A549 (cell line): ENCODE measurements around the gene LMF1. TPM values are rescaled to one million over a fixed set of nuclear protein-coding genes. Genes with fewer than 3 reads are reported as not detected.

ENCODE experiments used
- ATAC-seq, 2 experiments: fragments of 200-7000 bp in 1 of 2; fragments of >200 bp in 1 of 2; cut with Nextera tagmentation in 1 of 2; cut with Tn5 transposase in 1 of 2; 3 replicates each; pipeline versions ENCODE4 v1.8.0 to v1.9.1; 2018 to 2020; ENCODE audit warnings: mild to moderate bottlenecking in 1 of 2, moderate library complexity in 1 of 2
- CTCF ChIA-PET: fragments of 300-600 bp; sonication (Branson Sonifier 250); formaldehyde crosslinking; extraction: SDS; loops from one replicate; lab custom pipeline; 2021; ENCODE audit warnings: antibody characterized with exemption, inconsistent platforms; lab: Yijun Ruan, JAX
- POLR2A ChIA-PET: fragments of 350-600 bp; formaldehyde crosslinking; extraction: SDS; loops from one replicate; lab custom pipeline; 2021; ENCODE audit warnings: antibody characterized with exemption, inconsistent platforms; lab: Yijun Ruan, JAX
- DNase-seq, 2 experiments: peaks; one replicate each; pipeline versions ENCODE4 v3.0.0 to v3.0.0-alpha.2; 2011 to 2016; ENCODE audit warnings: low read depth in 1 of 2, low spot score in 1 of 2
- FAIRE-seq: peaks from 2 replicates; lab custom pipeline; 2011; peaks lifted over from hg19 to GRCh38; lab: Jason Lieb, UNC
- H3K27ac ChIP-seq, 2 experiments: fragments of >200 bp; sonication (Bioruptor Twin); formaldehyde crosslinking; 3 replicates each; pipeline ENCODE4 v1.5.1; 2016 to 2017
- H3K4me1 ChIP-seq: fragments of >200 bp; sonication (Bioruptor Twin); formaldehyde crosslinking; 3 replicates; pipeline ENCODE4 v1.6.1; 2016
- H3K4me2 ChIP-seq: fragments of >200 bp; sonication (Bioruptor Twin); formaldehyde crosslinking; 3 replicates; pipeline ENCODE4 v1.6.1; 2016
- H3K4me3 ChIP-seq: fragments of >200 bp; sonication (Bioruptor Twin); formaldehyde crosslinking; 3 replicates; pipeline ENCODE4 v1.5.1; 2016
- H3K9me3 ChIP-seq: fragments of >200 bp; sonication (Bioruptor Twin); formaldehyde crosslinking; 3 replicates; pipeline ENCODE4 v1.6.1; 2016
- CEBPB ChIP-seq, 2 experiments: fragments of >200 bp in 1 of 2; sonication (Bioruptor Twin) in 1 of 2; formaldehyde crosslinking in 1 of 2; IDR thresholded peaks; 2 replicates each; pipeline ENCODE4 v1.6.1; 2012 to 2016
- CHD2 ChIP-seq: fragments of 150-350 bp; IDR thresholded peaks from 2 replicates; pipeline ENCODE4 v1.6.1; 2014; ENCODE audit warnings: low read length; ENCODE audit not compliant: partially characterized antibody
- E2F6 ChIP-seq: IDR thresholded peaks from 2 replicates; pipeline ENCODE4 v1.6.1; 2012; ENCODE audit warnings: low read depth, borderline replicate concordance
- ELK1 ChIP-seq: fragments of 150-350 bp; IDR thresholded peaks from 2 replicates; pipeline ENCODE4 v1.6.1; 2014; ENCODE audit warnings: low read depth, mild to moderate bottlenecking, low read length
- EP300 ChIP-seq, 2 experiments: fragments of >200 bp; sonication (Bioruptor Twin); formaldehyde crosslinking; IDR thresholded peaks; 2 replicates in 1 of 2; 3 replicates in 1 of 2; pipeline ENCODE4 v1.6.1; 2016 to 2017
- FOSB ChIP-seq: fragments of 250-450 bp; sonication (Bioruptor Pico); IDR thresholded peaks from 2 replicates; pipeline ENCODE4 v1.5.0; 2020; ENCODE audit warnings: mild to moderate bottlenecking, moderate library complexity
- FOXS1 ChIP-seq: fragments of 250-450 bp; sonication (Bioruptor Pico); IDR thresholded peaks from 2 replicates; pipeline ENCODE4 v1.5.0; 2020; ENCODE audit warnings: mild to moderate bottlenecking, moderate library complexity
- HES2 ChIP-seq: fragments of >200 bp; sonication (Bioruptor Twin); formaldehyde crosslinking; IDR thresholded peaks from 2 replicates; pipeline ENCODE4 v1.6.1; 2016
- HEYL ChIP-seq: fragments of 250-450 bp; sonication (Bioruptor Pico); IDR thresholded peaks from 2 replicates; pipeline ENCODE4 v1.8.0; 2021; ENCODE audit warnings: mild to moderate bottlenecking, moderate library complexity
- HOXB13 ChIP-seq: fragments of 250-450 bp; sonication (Bioruptor Pico); IDR thresholded peaks from 2 replicates; pipeline ENCODE4 v1.5.0; 2020; ENCODE audit warnings: low read depth, mild to moderate bottlenecking, moderate library complexity
- HOXB5 ChIP-seq: fragments of 250-450 bp; sonication (Bioruptor Pico); IDR thresholded peaks from 2 replicates; pipeline ENCODE4 v1.5.0; 2020; ENCODE audit warnings: mild to moderate bottlenecking, moderate library complexity
- MAZ ChIP-seq: fragments of 150-350 bp; IDR thresholded peaks from 2 replicates; pipeline ENCODE4 v1.6.1; 2014; ENCODE audit warnings: antibody characterized with exemption, low read depth, low read length, borderline replicate concordance
- NPAS2 ChIP-seq: fragments of 250-450 bp; sonication (Bioruptor Pico); IDR thresholded peaks from 2 replicates; pipeline ENCODE4 v1.8.0; 2022; ENCODE audit warnings: mild to moderate bottlenecking, moderate library complexity, borderline replicate concordance
- NR3C1 ChIP-seq: fragments of >200 bp; sonication (Bioruptor Twin); formaldehyde crosslinking; IDR thresholded peaks from 3 replicates; pipeline ENCODE4 v1.6.1; 2017
- POLR2A ChIP-seq: IDR thresholded peaks from 2 replicates; pipeline ENCODE4 v1.6.1; 2012; ENCODE audit warnings: mild to moderate bottlenecking, low read length
- RCOR1 ChIP-seq: fragments of 150-350 bp; IDR thresholded peaks from 2 replicates; pipeline ENCODE4 v1.6.1; 2014; ENCODE audit warnings: antibody characterized with exemption, low read length, low read depth
- REST ChIP-seq: fragments of 200-600 bp; sonication (generic); IDR thresholded peaks from 2 replicates; pipeline ENCODE4 v1.6.1; 2016; ENCODE audit warnings: antibody characterized with exemption, mild to moderate bottlenecking, moderate library complexity
- RFX5 ChIP-seq: fragments of 450-650 bp; IDR thresholded peaks from 2 replicates; pipeline ENCODE4 v1.7.1; 2014; ENCODE audit warnings: antibody characterized with exemption, mild to moderate bottlenecking, moderate library complexity
- SMC3 ChIP-seq: fragments of >200 bp; sonication (Bioruptor Twin); formaldehyde crosslinking; IDR thresholded peaks from 3 replicates; pipeline ENCODE4 v1.6.1; 2018; ENCODE audit warnings: inconsistent platforms
- TFCP2L1 ChIP-seq: fragments of 250-450 bp; sonication (Bioruptor Pico); IDR thresholded peaks from 2 replicates; pipeline ENCODE4 v1.5.0; 2021; ENCODE audit warnings: mild to moderate bottlenecking
- ZNF302 ChIP-seq: fragments of 250-450 bp; sonication (Bioruptor Pico); IDR thresholded peaks from 2 replicates; pipeline ENCODE4 v1.9.0; 2021; ENCODE audit warnings: inconsistent platforms, mild to moderate bottlenecking, moderate library complexity
- WGBS: methylation state at CpG from one replicate; pipeline ENCODE4 v1.1.6; 2017; ENCODE audit errors: missing lambda C conversion rate; 5-methylcytosine and 5-hydroxymethylcytosine counted together
- polyA plus RNA-seq, 4 experiments: library from polyadenylated mRNA; depleted of rRNA in 3 of 4; stranded (reverse); fragments of >200 nt; fragmentation: RNase III in 1 of 4; extraction: RNeasy Plus Mini Kit Qiagen cat#74134 plus additional on column Dnase treatment in 1 of 4; gene quantifications; 2 replicates in 3 of 4; 3 replicates in 1 of 4; pipeline ENCODE4 v1.2.3, GENCODE V29; 2011 to 2017

LMF1 gene
- polyA plus RNA-seq, 2 of the 4 experiments (the other 2 are of a cell fraction) = 8.8 to 10.9 TPM

GRCh38 chr16:912684-913613 lies 57.8 kb downstream of the LMF1 start:
- TF ChIP-seq CEBPB (IDR thresholded peaks at IDR 0.05) (no peak), FOXS1 (CRISPR knock-in tag) (no peak), ZNF302 (CRISPR knock-in tag) (no peak), EP300 (IDR thresholded peaks at IDR 0.05) (no peak), NR3C1 (no peak), ELK1 (no peak), HOXB5 (CRISPR knock-in tag) (no peak), POLR2A (no peak), REST (no peak), HES2 (no peak), E2F6 (no peak), SMC3 (no peak), TFCP2L1 (CRISPR knock-in tag) (no peak), MAZ (no peak), HOXB13 (no peak), RFX5 (no peak), CHD2 (no peak), FOSB (no peak)
- ChIA-PET CTCF (interaction anchor here (1.4 kb wide), 1 partner anchor 8 kb away, joined by 3 read pairs; no protein-coding TSS in a partner anchor), POLR2A (no interaction called here)
- no peak for DNase-seq
- FAIRE-seq = no peak
- H3K9me3 ChIP-seq = no peaks in the 10 kb centered on the region
- H3K4me1 ChIP-seq = no peaks in the 10 kb centered on the region
- 91% methylated on average over 44 of the region's 56 CpGs for WGBS
- no peak overlapping the region for H3K4me2 ChIP-seq
- ATAC-seq = no peak; a peak in 1 of 6 replicates
- H3K27ac ChIP-seq = no peak overlapping the region
- no peak overlapping the region for H3K4me3 ChIP-seq

- Histone ChIP-seq H3K4me1 (no peaks in the 10 kb centered on the region), H3K4me2 (no peak overlapping the region), H3K27ac (no peak overlapping the region)
- FAIRE-seq = no peak
- WGBS = 86% methylated on average over 19 of the region's 19 CpGs
- TF ChIP-seq NPAS2 (CRISPR knock-in tag) (no peak), HEYL (no peak), FOSB (no peak), ELK1 (no peak), HOXB5 (CRISPR knock-in tag) (no peak), FOXS1 (CRISPR knock-in tag) (no peak), RCOR1 (no peak), HES2 (no peak), CHD2 (no peak)
- TF ChIP-seq, all 56 proteins: peak for 0
- Histone ChIP-seq H3K9me3 (no peaks in the 10 kb centered on the region), H3K4me3 (no peak overlapping the region)
- POLR2A ChIA-PET = no interaction called here
- CTCF ChIA-PET = interaction anchor here (1.5 kb wide), 1 partner anchor 78 kb away, joined by 3 read pairs; no protein-coding TSS in a partner anchor
- DNase-seq = no peak
- no peak for ATAC-seq
Measured at GRCh38 chr16:912322-912683, 58.5 kb downstream of the LMF1 start.
